Measurements from ENCODE around the gene COG2.

COG2 gene

GRCh38 chr1:230694991-230695390, 52.7 kb downstream of the COG2 start:
- TF ChIP-seq ZIC2 (tag by site-specific recombination; IDR thresholded peaks at IDR 0.05) (peak; percentile 69), ZNF292 (tag by site-specific recombination; IDR thresholded peaks at IDR 0.05; ENCODE audit: borderline replicate concordance, low read depth) (no peak), ZNF513 (tag by site-specific recombination; IDR thresholded peaks at IDR 0.05) (no peak), HOXC10 (CRISPR knock-in tag; IDR thresholded peaks at IDR 0.05) (no peak), ZBTB44 (tag by site-specific recombination; IDR thresholded peaks at IDR 0.05) (peak; percentile 94), ZNF398 (tag by site-specific recombination; IDR thresholded peaks at IDR 0.05) (no peak)
- Histone ChIP-seq H3K27ac (ENCODE audit: extremely low read depth, low read depth, low read length) (no peak overlapping the region), H3K4me3 (ENCODE audit: low read depth, low read length) (no peak overlapping the region), H3K9me3 (ENCODE audit: control insufficient read depth, insufficient read depth, low read depth, low read length) (no peaks in the 10 kb centered on the region), H3K4me1 (ENCODE audit: control insufficient read depth, insufficient read depth, low read length) (no peaks in the 10 kb centered on the region), H3K36me3 (ENCODE audit: control insufficient read depth in 2 of 2, insufficient read depth in 1 of 2, low read length in 2 of 2) (peaks cover 19 to 43% of the 10 kb centered on the region in 2 experiments)
- POLR2A ChIA-PET: no interaction called here
- CTCF ChIA-PET: interaction anchor here (0.7 kb wide), 1 partner anchor 12 kb away, joined by 3 read pairs; no protein-coding TSS in a partner anchor

GRCh38 chr1:230696218-230696617, 53.9 kb downstream of the COG2 start:
- Histone ChIP-seq H3K36me3 (ENCODE audit: control insufficient read depth in 2 of 2, insufficient read depth in 1 of 2, low read length in 2 of 2) (peaks cover 14 to 34% of the 10 kb centered on the region in 2 experiments), H3K4me1 (ENCODE audit: control insufficient read depth, insufficient read depth, low read length) (no peaks in the 10 kb centered on the region), H3K27ac (ENCODE audit: extremely low read depth, low read depth, low read length) (no peak overlapping the region), H3K4me3 (ENCODE audit: low read depth, low read length) (no peak overlapping the region), H3K9me3 (ENCODE audit: control insufficient read depth, insufficient read depth, low read depth, low read length) (no peaks in the 10 kb centered on the region)
- no peak for TF ChIP-seq ZNF121 (tag by site-specific recombination; IDR thresholded peaks at IDR 0.05)
- CTCF ChIA-PET: no interaction called here
- POLR2A ChIA-PET: no interaction called here

- H3K4me3 ChIP-seq (ENCODE audit: low read depth, low read length): no peak overlapping the region
Observed at GRCh38 chr1:230696722-230697437, 54.6 kb downstream of the COG2 start.

More at GRCh38 chr1:230696722-230697437, 54.6 kb downstream of the COG2 start:
- ChIA-PET POLR2A (no interaction called here), CTCF (no interaction called here)
- no peaks in the 10 kb centered on the region for H3K9me3 ChIP-seq (ENCODE audit: control insufficient read depth, insufficient read depth, low read depth, low read length)
- no peaks in the 10 kb centered on the region for H3K4me1 ChIP-seq (ENCODE audit: control insufficient read depth, insufficient read depth, low read length)
- TF ChIP-seq ZNF513 (tag by site-specific recombination; IDR thresholded peaks at IDR 0.05) (no peak), SCRT1 (tag by site-specific recombination; IDR thresholded peaks at IDR 0.05; ENCODE audit: borderline replicate concordance) (no peak), ZBTB6 (tag by site-specific recombination; IDR thresholded peaks at IDR 0.05) (no peak), ZXDB (tag by site-specific recombination; IDR thresholded peaks at IDR 0.05) (no peak), GLIS1 (tag by site-specific recombination; IDR thresholded peaks at IDR 0.05) (no peak), ZNF132 (tag by site-specific recombination; IDR thresholded peaks at IDR 0.05; ENCODE audit: borderline replicate concordance) (no peak), ZNF518A (tag by site-specific recombination; conservative IDR thresholded peaks at IDR 0.05; ENCODE audit: low read depth) (no peak), ZSCAN30 (tag by site-specific recombination; IDR thresholded peaks at IDR 0.05) (no peak), ZNF521 (tag by site-specific recombination; IDR thresholded peaks at IDR 0.05) (no peak)
- peaks cover 14 to 27% of the 10 kb centered on the region in 2 experiments for H3K36me3 ChIP-seq (ENCODE audit: control insufficient read depth in 2 of 2, insufficient read depth in 1 of 2, low read length in 2 of 2)
- H3K27ac ChIP-seq (ENCODE audit: extremely low read depth, low read depth, low read length): no peak overlapping the region
